Mesodermal cell (in vitro differentiated cells): Measurements from ENCODE around the gene CORO1C. TPM values are rescaled to one million over a fixed set of nuclear protein-coding genes. Genes with fewer than 3 reads are reported as not detected.
"Not testable (repeated sequence)": the region's sequence is repeated elsewhere in the genome, so short reads cannot be mapped to it uniquely, and the experiment has no call there.

Source experiments
- H3K27ac ChIP-seq: 2 replicates; pipeline ENCODE4 v1.7.0; 2013; ENCODE audit warnings: mild to moderate bottlenecking, low read depth, low read length, moderate library complexity; ENCODE audit not compliant: severe bottlenecking
- H3K36me3 ChIP-seq: 2 replicates; pipeline ENCODE4 v1.7.1; 2013; ENCODE audit warnings: mild to moderate bottlenecking, low read length, moderate library complexity; ENCODE audit not compliant: control insufficient read depth, insufficient read depth
- H3K4me1 ChIP-seq: one replicate; pipeline ENCODE4 v1.7.1; 2013; ENCODE audit warnings: mild to moderate bottlenecking, low read length; ENCODE audit not compliant: insufficient read depth, control insufficient read depth, poor library complexity, severe bottlenecking
- H3K4me3 ChIP-seq: 2 replicates; pipeline ENCODE4 v1.7.0; 2013; ENCODE audit warnings: low read length, control low read depth, mild to moderate bottlenecking; ENCODE audit not compliant: insufficient read depth, poor library complexity, severe bottlenecking; ENCODE audit errors: extremely low read depth
- H3K9me3 ChIP-seq: 2 replicates; pipeline ENCODE4 v1.7.1; 2013; ENCODE audit warnings: mild to moderate bottlenecking, low read length, moderate library complexity; ENCODE audit not compliant: control insufficient read depth
- WGBS, 2 experiments: methylation state at CpG; one replicate each; pipeline ENCODE4 v1.1.5; 2013; ENCODE audit warnings: missing lambda C conversion rate in 2 of 2; ENCODE audit not compliant: insufficient coverage in 2 of 2; 5-methylcytosine and 5-hydroxymethylcytosine counted together
- polyA plus RNA-seq, 2 experiments: library from polyadenylated mRNA; stranded (reverse); fragments of 50-300 nt; gene quantifications; one replicate each; pipeline ENCODE4 v1.2.3, GENCODE V29; 2013

The CORO1C gene
- polyA plus RNA-seq (2013, experiment 1 of 2) = 168 TPM
- polyA plus RNA-seq (2013, experiment 2 of 2) = 149 TPM

DNA sequence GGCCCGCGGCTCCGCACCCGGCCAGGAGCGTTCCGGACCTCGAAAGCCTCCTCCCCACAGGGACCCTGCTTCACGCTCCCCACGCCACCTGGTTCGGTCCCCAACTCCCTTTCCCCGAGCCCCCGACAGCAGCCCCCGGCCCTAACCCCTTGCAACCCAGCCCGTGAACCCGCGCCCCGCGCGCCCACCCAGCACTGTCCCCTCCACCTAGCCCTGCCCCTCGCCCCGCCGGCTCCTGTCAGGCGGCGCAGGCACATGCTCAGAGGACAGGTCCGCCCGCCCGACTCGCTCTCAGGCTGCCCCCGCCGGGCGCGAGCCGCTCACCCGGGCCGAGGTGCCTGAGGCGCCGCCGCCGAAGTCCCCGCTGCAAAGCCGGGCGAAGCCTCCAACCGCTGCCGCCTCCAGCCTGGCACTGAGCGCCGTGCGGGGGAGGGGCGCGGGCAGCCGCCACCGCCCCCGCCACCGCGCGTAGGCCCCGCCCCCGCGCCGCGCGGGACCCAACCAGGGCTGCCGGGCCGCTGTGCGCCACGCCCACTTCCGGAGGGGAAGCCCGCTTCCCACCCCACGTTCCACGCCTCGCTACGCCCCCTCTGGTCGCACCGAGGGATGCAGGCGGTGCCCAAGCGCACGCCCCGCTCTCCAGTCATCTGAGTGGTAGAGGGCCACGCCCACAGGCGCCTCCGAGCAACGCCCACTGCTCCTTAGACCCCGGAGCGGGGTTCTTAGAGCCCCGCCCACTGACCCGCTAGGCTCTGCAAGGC is at the start of gene CORO1C:
Gene CORO1C, minus strand, starts transcription at position 414 of the 761 bp plus-strand sequence. CDS start 30,200 bp downstream, outside the sequence.
- Histone ChIP-seq H3K4me1 (peaks cover 9% of the 10 kb centered on the region), H3K9me3 (no peaks in the 10 kb centered on the region), H3K27ac (peak within 1 kb of the TSS; percentile 95), H3K36me3 (peaks cover 20% of the 10 kb centered on the region), H3K4me3 (peak within 1 kb of the TSS; percentile 99)
- WGBS, 2 experiments = 0% methylated on average over 34 to 64 of the region's 85 CpGs

- no peak overlapping the region for H3K27ac ChIP-seq
- 97% methylated on average over 5 to 8 of the region's 9 CpGs for WGBS, 2 experiments
- peaks cover 35% of the 10 kb centered on the region for H3K36me3 ChIP-seq
- H3K9me3 ChIP-seq = no peaks in the 10 kb centered on the region
- H3K4me3 ChIP-seq = no peak overlapping the region
- no peaks in the 10 kb centered on the region for H3K4me1 ChIP-seq
Measured at GRCh38 chr12:108779998-108780688, 48.8 kb upstream of the CORO1C start.

- Histone ChIP-seq H3K9me3 (no peaks in the 10 kb centered on the region), H3K27ac (no peak overlapping the region), H3K4me3 (no peak overlapping the region), H3K36me3 (peaks cover 15% of the 10 kb centered on the region), H3K4me1 (peaks cover 3% of the 10 kb centered on the region)
- 100% methylated on average over 2 of the region's 2 CpGs; no CpG with 5 or more reads in 1 of the 2 experiments for WGBS, 2 experiments
Measured at GRCh38 chr12:108778053-108778452, 46.7 kb upstream of the CORO1C start.

- H3K4me1 ChIP-seq = peaks cover 3% of the 10 kb centered on the region
- 60 to 64% methylated on average over 1 to 2 of the region's 2 CpGs for WGBS, 2 experiments
- no peaks in the 10 kb centered on the region for H3K9me3 ChIP-seq
- no peak overlapping the region for H3K4me3 ChIP-seq
- H3K36me3 ChIP-seq = peaks cover 6% of the 10 kb centered on the region
- no peak overlapping the region for H3K27ac ChIP-seq
Measured at GRCh38 chr12:108777156-108777555, 45.8 kb upstream of the CORO1C start.

DNA sequence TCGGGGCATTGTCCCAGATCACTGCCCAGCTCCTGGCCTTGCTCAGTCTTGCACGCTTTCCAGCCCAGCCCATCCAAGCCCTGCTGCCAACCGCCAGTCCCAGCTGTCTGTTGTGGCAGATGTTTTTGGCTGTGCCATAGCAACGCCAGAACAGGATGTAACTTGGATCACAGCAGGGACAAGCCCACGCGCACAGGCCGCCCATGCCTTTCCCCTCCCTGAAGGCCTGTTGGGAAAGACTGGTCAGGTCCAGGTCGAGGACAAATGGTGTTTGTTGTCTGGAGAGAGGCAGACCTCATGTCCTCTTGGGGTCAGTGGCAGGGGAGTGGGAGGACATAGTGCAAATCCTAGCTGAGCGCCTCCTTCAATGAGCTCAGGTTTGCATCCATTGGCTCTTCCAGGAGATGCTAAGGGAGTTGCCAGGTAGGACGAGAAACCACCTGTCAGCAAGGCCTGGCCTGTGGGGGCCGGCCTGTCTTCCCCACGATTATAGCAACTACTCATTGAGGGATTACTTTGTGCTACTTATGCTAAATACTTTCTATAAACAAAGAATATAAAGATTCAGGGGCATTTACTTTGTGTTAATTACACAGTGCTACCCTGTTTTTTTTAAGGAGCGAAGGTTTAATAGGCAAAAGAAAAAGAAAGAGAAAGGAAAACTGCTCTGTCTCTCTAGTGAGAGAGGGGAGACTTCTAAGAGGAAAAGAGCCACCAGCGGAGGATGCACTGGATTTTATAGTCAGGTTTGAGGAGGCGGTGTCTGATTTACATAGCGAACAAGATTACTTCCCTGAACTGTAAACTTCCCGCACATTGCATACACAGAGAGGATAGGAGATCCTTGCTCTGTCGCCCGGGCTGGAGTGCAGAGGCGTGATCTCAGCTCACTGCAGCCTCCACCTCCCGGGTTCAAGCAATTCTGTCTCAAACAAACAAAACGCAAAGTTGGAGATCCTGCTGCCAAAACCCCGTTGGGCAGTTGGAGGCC is 42.8 kb upstream of the CORO1C start:
- no peaks in the 10 kb centered on the region for H3K9me3 ChIP-seq
- peaks cover 3% of the 10 kb centered on the region for H3K4me1 ChIP-seq
- no peaks in the 10 kb centered on the region for H3K36me3 ChIP-seq
- WGBS, 2 experiments = 70 to 84% methylated on average over 12 to 21 of the region's 23 CpGs
- H3K27ac ChIP-seq = peak overlapping the region; percentile 37
- H3K4me3 ChIP-seq = no peak overlapping the region

- no peaks in the 10 kb centered on the region for H3K36me3 ChIP-seq
- WGBS, 2 experiments = 96 to 97% methylated on average over 23 to 24 of the region's 25 CpGs
- peaks cover 3% of the 10 kb centered on the region for H3K4me1 ChIP-seq
- H3K4me3 ChIP-seq = no peak overlapping the region
- H3K27ac ChIP-seq = no peak overlapping the region
- H3K9me3 ChIP-seq = no peaks in the 10 kb centered on the region
Measured at GRCh38 chr12:108772891-108773797, 41.8 kb upstream of the CORO1C start.

- whole genome bisulfite sequencing, 2 experiments = 92 to 94% methylated on average over 2 of the region's 2 CpGs
- Histone ChIP-seq H3K36me3 (no peaks in the 10 kb centered on the region), H3K27ac (no peak overlapping the region), H3K4me3 (no peak overlapping the region), H3K4me1 (peaks cover 3% of the 10 kb centered on the region), H3K9me3 (no peaks in the 10 kb centered on the region)
Measured at GRCh38 chr12:108772247-108772646, 40.9 kb upstream of the CORO1C start.

DNA sequence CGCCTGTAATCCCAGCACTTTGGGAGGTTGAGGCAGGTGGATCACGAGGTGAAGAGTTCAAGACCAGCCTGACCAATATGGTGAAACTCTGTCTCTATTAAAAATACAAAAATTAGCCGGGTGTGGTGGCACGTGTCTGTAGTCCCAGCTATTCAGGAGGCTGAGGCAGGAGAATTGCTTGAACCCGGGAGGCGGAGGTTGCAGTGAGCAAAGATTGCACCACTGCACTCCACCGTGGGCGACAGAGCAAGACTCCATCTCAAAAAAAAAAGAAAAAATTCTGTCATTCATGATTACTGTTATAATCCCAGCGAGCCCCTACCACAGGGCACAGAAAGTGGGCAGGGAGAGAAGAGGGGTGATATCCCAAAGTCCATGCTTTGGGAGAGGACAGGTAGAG is 40.5 kb upstream of the CORO1C start:
- WGBS, 2 experiments = 86 to 95% methylated on average over 5 to 7 of the region's 9 CpGs
- H3K4me1 ChIP-seq, H3K4me3 ChIP-seq, H3K36me3 ChIP-seq, H3K9me3 ChIP-seq, H3K27ac ChIP-seq: not testable (repeated sequence)

DNA sequence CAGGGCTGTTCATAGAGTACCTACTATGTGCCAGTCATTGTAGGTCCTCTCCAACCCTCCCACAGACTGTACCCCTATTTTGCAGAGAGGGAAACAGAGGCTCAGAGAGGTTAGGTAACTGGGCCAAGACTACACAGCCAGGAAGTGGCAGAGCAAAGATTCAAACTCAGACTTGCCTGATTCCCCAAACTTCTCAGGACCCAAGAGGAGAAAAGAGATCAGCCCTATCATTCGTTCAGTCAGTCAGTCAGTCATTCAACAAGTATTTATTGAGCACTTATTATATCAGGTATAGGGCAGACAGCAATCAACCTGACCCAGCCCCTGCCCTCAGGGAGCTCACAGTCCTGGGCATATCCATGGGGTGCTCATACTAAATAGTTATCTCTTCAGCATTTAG is 39.6 kb upstream of the CORO1C start:
- Histone ChIP-seq H3K36me3 (no peaks in the 10 kb centered on the region), H3K4me1 (peaks cover 3% of the 10 kb centered on the region), H3K27ac (no peak overlapping the region), H3K9me3 (no peaks in the 10 kb centered on the region), H3K4me3 (no peak overlapping the region)
- no CpG with 5 or more reads among the region's 1 CpG for WGBS, 2 experiments
